GM12878 (cell line): Measurements from ENCODE around the gene ATXN1.
"Not testable (repeated sequence)": the region's sequence is repeated elsewhere in the genome, so short reads cannot be mapped to it uniquely, and the experiment has no call there.

ENCODE experiments used
- CHD2 ChIP-seq: IDR thresholded peaks from 2 replicates; pipeline ENCODE4 v1.6.1; 2011; ENCODE audit warnings: low read depth, low read length, improper control_type of control experiment, borderline replicate concordance
- ESRRA ChIP-seq: IDR thresholded peaks from 2 replicates; pipeline ENCODE4 v1.6.1; 2012; ENCODE audit warnings: mild to moderate bottlenecking, low read length, improper control_type of control experiment
- EZH2 ChIP-seq: IDR thresholded peaks from 2 replicates; pipeline ENCODE4 v1.6.1; 2012; ENCODE audit warnings: low read depth, mild to moderate bottlenecking, control low read depth, inconsistent platforms, low read length, borderline replicate concordance; ENCODE audit not compliant: control insufficient read depth
- JUNB ChIP-seq: IDR thresholded peaks from 2 replicates; pipeline ENCODE4 v1.6.1; 2016; ENCODE audit warnings: antibody characterized with exemption, mild to moderate bottlenecking
- LARP7 ChIP-seq: fragments of 450-650 bp; IDR thresholded peaks from 2 replicates; pipeline ENCODE4 v1.6.1; 2017; ENCODE audit warnings: mild to moderate bottlenecking
- POLR2AphosphoS5 ChIP-seq: IDR thresholded peaks from 2 replicates; pipeline ENCODE4 v1.6.1; 2011; ENCODE audit warnings: mild to moderate bottlenecking, low read length, inconsistent platforms
- RAD21 ChIP-seq: IDR thresholded peaks from 2 replicates; pipeline ENCODE4 v1.6.1; 2011; ENCODE audit warnings: mild to moderate bottlenecking, low read depth, low read length, moderate library complexity; ENCODE audit not compliant: insufficient read depth
- TAF1 ChIP-seq: IDR thresholded peaks from 2 replicates; pipeline ENCODE4 v1.6.1; 2011; ENCODE audit warnings: mild to moderate bottlenecking, low read depth, low read length, borderline replicate concordance
- TBL1XR1 ChIP-seq: IDR thresholded peaks from 2 replicates; pipeline ENCODE4 v1.6.1; 2012; ENCODE audit warnings: low read depth, low read length, improper control_type of control experiment
- ZNF24 ChIP-seq: fragments of 450-650 bp; IDR thresholded peaks from 2 replicates; pipeline ENCODE4 v1.6.1; 2017; ENCODE audit warnings: antibody characterized with exemption, mild to moderate bottlenecking
- TF ChIP-seq, protein P1 (sequence below), 3 experiments: IDR thresholded peaks in 2 of 3; conservative IDR thresholded peaks in 1 of 3; 2 replicates each; pipeline ENCODE4 v1.5.1; 2011; ENCODE audit warnings: low read depth in 3 of 3, low read length in 3 of 3, mild to moderate bottlenecking in 3 of 3, control low read depth in 2 of 3, moderate library complexity in 2 of 3, inconsistent platforms in 1 of 3, mixed read lengths in 1 of 3; ENCODE audit not compliant: control insufficient read depth in 2 of 3, insufficient read depth in 1 of 3; ENCODE audit errors: extremely low read depth in 1 of 3
- TF ChIP-seq, protein P2 (sequence below): IDR thresholded peaks from 2 replicates; pipeline ENCODE4 v1.6.1; 2011; ENCODE audit warnings: low read depth, mild to moderate bottlenecking, low read length, moderate library complexity, borderline replicate concordance; ENCODE audit errors: extremely low read depth

DNA sequence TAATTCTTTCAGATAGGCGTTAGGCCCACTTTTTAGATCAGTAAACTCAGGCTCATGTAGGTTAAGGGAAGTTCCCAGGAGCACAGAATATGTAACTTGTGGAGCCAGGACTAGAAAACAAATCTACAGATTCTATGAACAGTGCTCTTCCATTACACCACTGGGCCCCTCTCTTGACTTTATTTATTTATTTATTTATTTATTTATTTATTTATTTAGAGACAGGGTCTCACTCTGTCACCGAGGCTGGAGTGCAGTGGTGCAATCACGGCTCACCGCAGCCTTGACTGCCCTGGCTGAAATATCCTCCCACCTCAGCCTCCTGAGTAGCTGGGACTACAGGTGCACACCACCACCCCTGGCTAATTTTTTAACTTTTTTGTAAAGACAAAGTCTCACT, 382.9 kb downstream of the ATXN1 start:
- not testable (repeated sequence) for TF ChIP-seq TAF1, CHD2, POLR2AphosphoS5, TBL1XR1, ZNF24, ESRRA, JUNB, RAD21, LARP7, EZH2
- TF ChIP-seq, protein P1, sequence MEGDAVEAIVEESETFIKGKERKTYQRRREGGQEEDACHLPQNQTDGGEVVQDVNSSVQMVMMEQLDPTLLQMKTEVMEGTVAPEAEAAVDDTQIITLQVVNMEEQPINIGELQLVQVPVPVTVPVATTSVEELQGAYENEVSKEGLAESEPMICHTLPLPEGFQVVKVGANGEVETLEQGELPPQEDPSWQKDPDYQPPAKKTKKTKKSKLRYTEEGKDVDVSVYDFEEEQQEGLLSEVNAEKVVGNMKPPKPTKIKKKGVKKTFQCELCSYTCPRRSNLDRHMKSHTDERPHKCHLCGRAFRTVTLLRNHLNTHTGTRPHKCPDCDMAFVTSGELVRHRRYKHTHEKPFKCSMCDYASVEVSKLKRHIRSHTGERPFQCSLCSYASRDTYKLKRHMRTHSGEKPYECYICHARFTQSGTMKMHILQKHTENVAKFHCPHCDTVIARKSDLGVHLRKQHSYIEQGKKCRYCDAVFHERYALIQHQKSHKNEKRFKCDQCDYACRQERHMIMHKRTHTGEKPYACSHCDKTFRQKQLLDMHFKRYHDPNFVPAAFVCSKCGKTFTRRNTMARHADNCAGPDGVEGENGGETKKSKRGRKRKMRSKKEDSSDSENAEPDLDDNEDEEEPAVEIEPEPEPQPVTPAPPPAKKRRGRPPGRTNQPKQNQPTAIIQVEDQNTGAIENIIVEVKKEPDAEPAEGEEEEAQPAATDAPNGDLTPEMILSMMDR (IDR thresholded peaks at IDR 0.05 in 2 of 3, conservative IDR thresholded peaks at IDR 0.05 in 1 of 3; ENCODE audit: control insufficient read depth in 2 of 3, extremely low read depth in 1 of 3, insufficient read depth in 1 of 3, low read depth in 3 of 3, low read length in 3 of 3): not testable (repeated sequence)
- TF ChIP-seq, protein P2, sequence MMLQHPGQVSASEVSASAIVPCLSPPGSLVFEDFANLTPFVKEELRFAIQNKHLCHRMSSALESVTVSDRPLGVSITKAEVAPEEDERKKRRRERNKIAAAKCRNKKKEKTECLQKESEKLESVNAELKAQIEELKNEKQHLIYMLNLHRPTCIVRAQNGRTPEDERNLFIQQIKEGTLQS: not testable (repeated sequence)
